Jurkat, Clone E6-1 (cell line): ENCODE measurements around the gene SPNS2.
"Not testable (repeated sequence)": the region's sequence is repeated elsewhere in the genome, so short reads cannot be mapped to it uniquely, and the experiment has no call there.

Source experiments
- DNase-seq: peaks from one replicate; pipeline ENCODE4 v3.0.0-alpha.2; 2011; ENCODE audit warnings: low read depth, low spot score
- H3K4me3 ChIP-seq: 2 replicates; pipeline ENCODE4 v1.5.1; 2011; ENCODE audit warnings: mild to moderate bottlenecking, low read length, control low read depth, moderate library complexity

The SPNS2 gene

GRCh38 chr17:4578349-4578748 lies 79.7 kb downstream of the SPNS2 start:
- not testable (repeated sequence) for DNase-seq

DNA sequence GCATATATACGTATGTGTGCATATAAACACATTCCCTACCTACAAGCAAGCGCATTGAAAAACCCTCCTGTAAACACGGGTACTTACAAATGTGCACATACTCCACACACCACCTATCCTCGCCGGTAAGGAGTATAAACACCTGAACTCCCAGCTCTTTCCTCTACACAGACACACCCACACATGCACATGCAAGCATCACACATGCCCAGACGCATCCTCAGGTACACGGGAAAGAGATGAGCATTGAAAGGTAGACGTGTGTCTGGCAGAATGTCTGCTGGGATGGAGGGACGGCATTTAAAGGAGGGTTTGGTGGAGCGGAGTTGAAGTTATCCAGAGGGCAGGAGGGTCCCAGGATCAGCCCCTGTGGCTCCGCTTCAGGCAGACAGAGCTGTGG lies 81.0 kb downstream of the SPNS2 start:
- H3K4me3 ChIP-seq: no peak overlapping the region

More at GRCh38 chr17:4578349-4578748, 79.7 kb downstream of the SPNS2 start:
- H3K4me3 ChIP-seq: not testable (repeated sequence)

GRCh38 chr17:4580291-4580690 lies 81.6 kb downstream of the SPNS2 start:
- H3K4me3 ChIP-seq: no peak overlapping the region
- no peak for DNase-seq

More for the DNA sequence above, 81.0 kb downstream of the SPNS2 start:
- no peak for DNase-seq

DNA sequence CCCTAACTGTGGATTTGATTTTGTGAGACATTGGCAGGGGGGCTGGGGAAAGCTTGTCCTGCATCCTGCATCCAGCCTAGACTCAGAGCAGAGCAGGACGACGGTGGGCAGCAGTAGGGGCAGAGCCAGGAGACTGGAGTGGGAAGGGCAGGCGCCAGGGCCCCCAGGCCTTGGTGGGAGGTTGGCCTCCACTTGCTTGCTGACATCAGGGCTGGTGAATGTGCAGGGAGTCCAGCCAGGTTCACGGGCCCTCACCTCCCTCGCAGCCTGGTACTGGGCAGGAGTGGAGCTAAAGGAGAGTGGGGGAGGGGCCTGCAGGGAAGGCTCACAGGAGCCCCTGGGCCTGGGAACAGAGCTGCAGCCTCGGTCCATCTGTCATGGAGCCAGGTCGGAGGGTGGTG lies 83.4 kb downstream of the SPNS2 start:
- no peak overlapping the region for H3K4me3 ChIP-seq
- no peak for DNase-seq

- DNase-seq: no peak
- no peak overlapping the region for H3K4me3 ChIP-seq
Observed at GRCh38 chr17:4582691-4583090, 84.0 kb downstream of the SPNS2 start.

DNA sequence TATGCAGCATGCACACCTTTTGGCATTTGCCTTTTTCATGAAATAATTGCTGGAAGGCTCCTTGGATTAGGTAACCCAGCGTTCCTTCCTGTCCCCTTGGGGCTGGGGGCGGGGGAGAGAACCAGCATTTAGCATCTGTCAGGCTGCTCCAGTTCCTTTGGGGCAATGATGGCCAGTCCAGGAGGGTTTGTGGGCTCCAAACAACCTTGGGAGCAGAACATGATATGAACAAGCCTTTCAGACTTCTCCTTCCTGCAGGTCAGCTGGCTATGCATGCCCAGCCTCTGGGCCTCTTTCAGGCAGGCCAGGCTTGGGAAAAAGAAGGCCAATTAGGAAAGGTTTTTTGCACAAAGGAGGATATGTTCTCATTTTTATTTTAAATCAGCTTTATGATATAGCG lies 84.5 kb downstream of the SPNS2 start:
- DNase-seq: no peak
- no peak overlapping the region for H3K4me3 ChIP-seq

- peak overlapping the region; percentile 31 for H3K4me3 ChIP-seq
- DNase-seq: peak; percentile 16
Observed at GRCh38 chr17:4583782-4584100, 85.1 kb downstream of the SPNS2 start.

GRCh38 chr17:4584101-4584916 lies 85.6 kb downstream of the SPNS2 start, which contains the start of gene SMTNL2:
Gene SMTNL2 (plus strand): TSS chr17:4584529. CDS start chr17:4584606, 77 bp downstream.
- peak within 1 kb of the TSS; percentile 31 for H3K4me3 ChIP-seq
- DNase-seq: no peak

GRCh38 chr17:4584917-4585637 lies 86.4 kb downstream of the SPNS2 start:
- no peak for DNase-seq
- H3K4me3 ChIP-seq: no peak overlapping the region

DNA sequence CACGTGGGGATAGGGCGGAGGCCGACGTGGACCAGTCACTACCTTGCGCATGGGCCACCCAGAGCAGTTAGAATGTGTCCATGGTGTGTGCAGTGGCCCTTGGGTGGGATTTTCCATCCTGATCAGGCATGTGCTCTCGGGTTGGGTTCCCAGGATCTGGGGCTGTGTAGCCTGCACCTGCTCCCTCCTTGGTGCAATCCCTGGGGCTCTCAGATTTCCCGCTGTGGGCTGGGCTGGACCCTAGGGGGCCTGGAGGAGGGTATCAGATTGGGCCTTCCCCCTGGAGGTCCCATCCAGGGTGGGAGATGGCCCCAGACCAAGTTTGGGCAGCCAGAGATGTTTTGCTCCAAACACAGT lies 86.9 kb downstream of the SPNS2 start:
- DNase-seq: no peak

DNA sequence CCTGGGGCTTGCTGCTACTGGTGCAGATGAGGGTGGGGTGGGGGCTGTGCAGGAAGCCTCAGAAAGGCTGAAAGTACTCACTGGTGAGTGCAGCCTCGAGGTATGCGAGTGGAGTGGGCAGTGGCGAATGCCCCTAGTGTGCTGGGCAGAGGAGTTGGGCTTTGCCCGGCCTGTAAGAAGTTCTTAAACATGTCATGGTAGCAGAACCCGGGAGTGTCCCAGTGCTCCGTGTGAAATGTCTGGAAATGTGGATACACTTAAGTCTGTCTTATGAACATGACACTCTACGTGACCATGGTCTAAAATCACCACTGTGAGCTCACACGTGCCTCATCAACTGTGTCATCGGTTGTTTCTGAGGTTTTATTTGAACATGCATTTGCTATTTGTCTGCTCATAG lies 87.4 kb downstream of the SPNS2 start:
- no peak for DNase-seq

More for the DNA sequence above, 86.9 kb downstream of the SPNS2 start:
- H3K4me3 ChIP-seq: no peak overlapping the region

DNA sequence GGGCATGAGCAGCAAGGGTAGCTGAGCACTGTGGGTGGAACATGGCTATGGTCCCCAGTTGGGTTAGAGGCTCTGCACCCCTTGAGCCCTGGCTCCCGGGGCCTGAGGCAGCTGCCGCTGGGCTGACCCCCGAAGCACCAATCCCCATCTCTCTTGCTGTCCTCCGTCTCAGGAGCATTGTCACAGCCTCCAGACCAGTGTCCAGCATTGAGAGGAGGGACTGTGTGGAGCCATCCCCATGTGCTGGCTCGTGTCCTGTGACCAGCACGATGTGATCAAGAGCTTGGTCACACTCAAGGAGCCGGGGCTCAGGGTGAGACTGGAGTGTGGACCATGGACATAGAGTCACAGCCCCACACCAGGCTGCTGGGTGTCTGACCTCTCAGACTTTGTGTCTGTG lies 88.5 kb downstream of the SPNS2 start:
- H3K4me3 ChIP-seq: no peak overlapping the region
- no peak for DNase-seq

More for the DNA sequence above, 87.4 kb downstream of the SPNS2 start:
- no peak overlapping the region for H3K4me3 ChIP-seq

DNA sequence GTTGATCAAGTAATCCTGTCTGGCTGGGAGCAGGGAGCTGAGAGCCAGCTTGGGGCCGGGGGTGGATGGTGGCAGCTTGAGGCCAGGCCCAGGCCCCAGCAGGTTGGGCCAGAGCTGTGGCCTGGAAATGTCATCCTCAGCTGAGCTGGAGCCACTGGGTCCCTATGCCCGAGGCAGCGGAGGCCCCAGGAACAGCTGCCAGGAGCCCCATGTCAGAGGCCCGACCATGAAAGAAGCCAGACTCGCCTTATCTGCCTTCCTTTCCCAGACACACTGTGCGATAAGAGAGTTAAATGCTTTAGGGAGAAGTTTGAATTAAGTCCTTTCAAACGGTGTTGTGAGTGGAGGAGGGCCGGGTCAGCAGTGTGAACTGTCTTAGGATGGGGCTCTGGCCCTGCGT lies 89.1 kb downstream of the SPNS2 start:
- no peak for DNase-seq
- H3K4me3 ChIP-seq: no peak overlapping the region

DNA sequence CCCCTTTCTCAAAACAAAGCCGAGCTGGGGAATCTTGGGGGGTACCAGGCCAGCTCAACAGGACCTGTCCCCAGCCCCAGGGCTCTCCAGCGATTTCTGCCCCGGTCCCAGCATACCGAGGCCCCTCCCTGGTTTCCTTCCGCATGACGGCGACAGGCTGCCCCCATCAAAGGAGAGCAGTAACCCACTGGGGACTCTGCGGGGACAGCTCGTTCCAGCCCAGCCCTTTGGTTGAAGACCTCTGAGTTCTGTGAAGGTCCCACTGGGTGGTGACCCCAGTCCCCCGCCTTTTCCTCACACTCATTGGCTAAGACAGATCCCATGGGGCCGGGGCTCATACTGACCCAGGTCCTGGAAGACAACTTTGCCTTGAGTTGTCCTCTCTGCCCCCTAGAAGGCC lies 89.7 kb downstream of the SPNS2 start:
- no peak overlapping the region for H3K4me3 ChIP-seq

More for the DNA sequence above, 89.7 kb downstream of the SPNS2 start:
- DNase-seq: no peak
